Breast epithelium (tissue), 3 donors: ENCODE measurements around the gene WDR72.

Experiments used
- POLR2A ChIP-seq: fragments of 450-650 bp; IDR thresholded peaks from one replicate; pipeline ENCODE4 v1.6.1; 2016; ENCODE audit warnings: antibody characterized with exemption, mild to moderate bottlenecking, moderate library complexity
- POLR2AphosphoS5 ChIP-seq, 3 donors: sonication (generic); formaldehyde crosslinking; IDR thresholded peaks; one replicate each; pipeline ENCODE4 v1.6.1; 2017; ENCODE audit warnings: antibody characterized with exemption in 3 of 3
- TF ChIP-seq, protein P1 (sequence below), 3 donors: fragments of 450-650 bp; IDR thresholded peaks; one replicate each; pipeline ENCODE4 v1.5.1; 2016 to 2017; ENCODE audit warnings: antibody characterized with exemption in 3 of 3, mild to moderate bottlenecking in 3 of 3, moderate library complexity in 3 of 3

DNA sequence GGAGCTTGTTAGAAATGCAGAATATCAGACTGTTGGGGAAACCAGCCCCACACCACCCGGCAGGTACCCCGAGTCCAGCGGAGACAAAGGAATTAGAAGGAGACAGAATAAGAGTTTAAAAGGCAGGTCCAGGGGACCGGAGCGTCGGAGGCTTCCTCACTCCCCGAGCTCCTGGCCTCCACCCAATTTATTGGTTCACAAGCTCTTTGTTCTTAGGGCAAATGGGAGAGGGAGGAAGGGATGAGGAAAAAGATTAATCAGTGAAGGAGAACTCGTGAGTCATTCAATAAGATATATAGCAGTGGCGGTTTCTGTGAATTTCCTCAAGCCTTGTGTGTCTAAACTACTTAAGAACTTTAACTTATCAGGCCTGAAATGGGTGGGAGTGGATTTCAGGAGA is 32.1 kb upstream of the WDR72 start:
- TF ChIP-seq, protein P1, sequence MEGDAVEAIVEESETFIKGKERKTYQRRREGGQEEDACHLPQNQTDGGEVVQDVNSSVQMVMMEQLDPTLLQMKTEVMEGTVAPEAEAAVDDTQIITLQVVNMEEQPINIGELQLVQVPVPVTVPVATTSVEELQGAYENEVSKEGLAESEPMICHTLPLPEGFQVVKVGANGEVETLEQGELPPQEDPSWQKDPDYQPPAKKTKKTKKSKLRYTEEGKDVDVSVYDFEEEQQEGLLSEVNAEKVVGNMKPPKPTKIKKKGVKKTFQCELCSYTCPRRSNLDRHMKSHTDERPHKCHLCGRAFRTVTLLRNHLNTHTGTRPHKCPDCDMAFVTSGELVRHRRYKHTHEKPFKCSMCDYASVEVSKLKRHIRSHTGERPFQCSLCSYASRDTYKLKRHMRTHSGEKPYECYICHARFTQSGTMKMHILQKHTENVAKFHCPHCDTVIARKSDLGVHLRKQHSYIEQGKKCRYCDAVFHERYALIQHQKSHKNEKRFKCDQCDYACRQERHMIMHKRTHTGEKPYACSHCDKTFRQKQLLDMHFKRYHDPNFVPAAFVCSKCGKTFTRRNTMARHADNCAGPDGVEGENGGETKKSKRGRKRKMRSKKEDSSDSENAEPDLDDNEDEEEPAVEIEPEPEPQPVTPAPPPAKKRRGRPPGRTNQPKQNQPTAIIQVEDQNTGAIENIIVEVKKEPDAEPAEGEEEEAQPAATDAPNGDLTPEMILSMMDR (IDR thresholded peaks at IDR 0.05): no peak
- TF ChIP-seq POLR2A: no peak
- TF ChIP-seq POLR2AphosphoS5 (IDR thresholded peaks at IDR 0.05): no peak
